ENCODE measurements around the gene SP9. TPM values are rescaled to one million over a fixed set of nuclear protein-coding genes. Genes with fewer than 3 reads are reported as not detected.

The SP9 gene
- total and polyA plus RNA-seq, 12 donors, result not detected

- WGBS, 4 donors, result 12 to 24% (median 16%) methylated on average over 27 to 41 of the region's 41 CpGs
- no peak overlapping the region for H3K27ac ChIP-seq
- peaks cover 0 to 5% (median 0%) of the 10 kb centered on the region in 3 donors for H3K9me3 ChIP-seq (replicated peaks in 1 of 3)
- no peaks in the 10 kb centered on the region for H3K36me3 ChIP-seq (replicated peaks in 1 of 2)
- peaks cover 100% of the 10 kb centered on the region for H3K27me3 ChIP-seq
- H3K4me3 ChIP-seq, result no peak overlapping the region
- no peak for DNase-seq
- TF ChIP-seq CTCF (IDR thresholded peaks at IDR 0.05) (no peak), POLR2A (IDR thresholded peaks at IDR 0.05) (no peak)
- peaks cover 7 to 37% of the 10 kb centered on the region in 2 donors for H3K4me1 ChIP-seq (replicated peaks in 1 of 2)
- intact Hi-C loops (cut with DNase I), result loop anchor here in 1 of 2 donors (10.0 kb wide), 1 partner anchor 449 kb away; no protein-coding TSS in a partner anchor
These were observed 1.1 kb upstream of the SP9 start for GRCh38 chr2:174333372-174334277.

- Histone ChIP-seq H3K4me3 (no peak overlapping the region), H3K36me3 (replicated peaks in 1 of 2) (no peaks in the 10 kb centered on the region), H3K9me3 (replicated peaks in 1 of 3) (peaks cover 0 to 5% (median 0%) of the 10 kb centered on the region in 3 donors), H3K27me3 (peaks cover 100% of the 10 kb centered on the region), H3K4me1 (replicated peaks in 1 of 2) (peaks cover 7 to 37% of the 10 kb centered on the region in 2 donors), H3K27ac (no peak overlapping the region)
- intact Hi-C loops (cut with DNase I), result loop anchor here in 1 of 2 donors (10.0 kb wide), 1 partner anchor 449 kb away; no protein-coding TSS in a partner anchor
- WGBS, 4 donors, result 23 to 28% (median 26%) methylated on average over 11 of the region's 11 CpGs
- no peak for TF ChIP-seq POLR2A (IDR thresholded peaks at IDR 0.05)
- no peak for TF ChIP-seq CTCF (IDR thresholded peaks at IDR 0.05)
- DNase-seq, result no peak
These were observed 457 bp upstream of the SP9 start for GRCh38 chr2:174334278-174334715.

GRCh38 chr2:174335254-174335987 is 667 bp downstream of the SP9 start:
- Histone ChIP-seq H3K27me3 (peaks cover 100% of the 10 kb centered on the region), H3K4me1 (replicated peaks in 1 of 2) (peaks cover 7 to 37% of the 10 kb centered on the region in 2 donors)
- 7 to 10% (median 9%) methylated on average over 40 to 47 of the region's 47 CpGs for WGBS, 4 donors

More at GRCh38 chr2:174335254-174335987, 667 bp downstream of the SP9 start:
- Histone ChIP-seq H3K4me3 (no peak overlapping the region), H3K9me3 (replicated peaks in 1 of 3) (peaks cover 0 to 5% (median 0%) of the 10 kb centered on the region in 3 donors), H3K27ac (no peak overlapping the region), H3K36me3 (replicated peaks in 1 of 2) (no peaks in the 10 kb centered on the region)
- intact Hi-C loops (cut with DNase I), result loop anchor here in 1 of 2 donors (10.0 kb wide), 1 partner anchor 451 kb away; no protein-coding TSS in a partner anchor
- no peak for TF ChIP-seq CTCF (IDR thresholded peaks at IDR 0.05)
- TF ChIP-seq POLR2A (IDR thresholded peaks at IDR 0.05), result no peak
- DNase-seq, result no peak

Measured in adrenal gland (tissue), 12 donors.